ENCODE data around the gene MRPS12. TPM values are rescaled to one million over a fixed set of nuclear protein-coding genes. Genes with fewer than 3 reads are reported as not detected.

Gene MRPS12
- 27.3 and 28.2 TPM in 2 replicates for total RNA-seq

GRCh38 chr19:38930776-38931520 is at the start of gene MRPS12:
MRPS12 (plus strand) TSS chr19:38930944; CDS start chr19:38931295, 351 bp downstream.

GRCh38 chr19:38899447-38900201 is 31.1 kb upstream of the MRPS12 start, which contains the start of the genes NFKBIB and SIRT2:
NFKBIB (plus strand) TSS chr19:38899969; CDS start chr19:38900033, 64 bp downstream.
SIRT2 (minus strand) TSS chr19:38899618; CDS start chr19:38899521, 97 bp downstream.

GRCh38 chr19:38929929-38930775 is 592 bp upstream of the MRPS12 start, which contains the start of gene SARS2:
SARS2 (minus strand) TSS chr19:38930763; CDS start chr19:38930736, 27 bp downstream.

GRCh38 chr19:38975214-38975860 is 44.6 kb downstream of the MRPS12 start, which contains the start of gene FBXO17:
FBXO17 (minus strand) TSS chr19:38975742; CDS start chr19:38950319, 25,423 bp downstream.

Other genes starting within 250 kb of the MRPS12 start
- gene CAPN12, start 186.5 kb upstream of the MRPS12 start, total RNA-seq, result 0.30 and 0.46 TPM in 2 replicates
- gene LGALS7, start 157.4 kb upstream of the MRPS12 start, total RNA-seq, result not detected in 2 replicates
- gene LGALS7B, start 141.7 kb upstream of the MRPS12 start, total RNA-seq, result not detected in 2 replicates
- not detected in 2 replicates for gene LGALS4, start 118.0 kb upstream of the MRPS12 start, total RNA-seq
- gene ECH1, start 99.2 kb upstream of the MRPS12 start, total RNA-seq, result 14.1 and 17.5 TPM in 2 replicates
- gene HNRNPL, start 81.0 kb upstream of the MRPS12 start, total RNA-seq, result 128 and 209 TPM in 2 replicates
- 1.2 and 3.9 TPM in 2 replicates for gene RINL, start 52.7 kb upstream of the MRPS12 start, total RNA-seq
- gene SIRT2, start 31.3 kb upstream of the MRPS12 start, total RNA-seq, result 40.7 and 55.2 TPM in 2 replicates
- 8.9 and 15.7 TPM in 2 replicates for gene NFKBIB, start 31.0 kb upstream of the MRPS12 start, total RNA-seq
- gene CCER2, start 18.8 kb upstream of the MRPS12 start, total RNA-seq, result not detected in 2 replicates
- gene SARS2, start 181 bp upstream of the MRPS12 start, total RNA-seq, result 10.1 and 14.4 TPM in 2 replicates
- gene FBXO17, start 44.8 kb downstream of the MRPS12 start, total RNA-seq, result 19.6 and 21.5 TPM in 2 replicates
- gene FBXO27, start 101.6 kb downstream of the MRPS12 start, total RNA-seq, result 3.3 and 6.4 TPM in 2 replicates
- gene ACP7, start 153.4 kb downstream of the MRPS12 start, total RNA-seq, result under 0.01 and 0.65 TPM in 2 replicates
- 11.3 and 22.0 TPM in 2 replicates for gene PAK4, start 194.8 kb downstream of the MRPS12 start, total RNA-seq